ENCODE data around the gene CSF1R. TPM values are rescaled to one million over a fixed set of nuclear protein-coding genes. Genes with fewer than 3 reads are reported as not detected.

The CSF1R gene
- polyA plus RNA-seq, 2 of the 4 experiments (the other 2 are of a cell fraction), result 0.06 TPM; not detected in 1

DNA sequence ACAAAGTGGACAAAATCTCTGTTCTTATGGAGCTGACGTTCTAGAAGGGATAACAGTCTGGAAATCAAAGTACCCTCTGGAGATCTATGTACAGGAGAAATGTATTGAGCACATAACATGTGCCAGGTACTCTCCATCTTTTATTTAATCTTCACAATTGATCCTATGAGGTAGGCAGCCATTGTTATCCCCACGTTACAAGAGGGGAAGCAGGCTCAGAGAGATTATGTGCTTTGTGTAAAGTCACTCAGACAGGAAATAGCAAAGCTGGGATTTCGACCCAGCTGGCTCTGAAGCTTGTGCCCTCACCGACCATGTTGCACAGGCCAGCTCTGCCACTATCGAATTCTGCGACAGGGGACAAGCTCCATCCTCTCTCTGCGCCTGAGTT, 47.8 kb upstream of the CSF1R start:
- CTCF ChIA-PET, result interaction anchor here (0.7 to 5.7 kb wide), 5 partner anchors 14 to 302 kb away, joined by 3 to 32 read pairs (median 4); no protein-coding TSS in a partner anchor

DNA sequence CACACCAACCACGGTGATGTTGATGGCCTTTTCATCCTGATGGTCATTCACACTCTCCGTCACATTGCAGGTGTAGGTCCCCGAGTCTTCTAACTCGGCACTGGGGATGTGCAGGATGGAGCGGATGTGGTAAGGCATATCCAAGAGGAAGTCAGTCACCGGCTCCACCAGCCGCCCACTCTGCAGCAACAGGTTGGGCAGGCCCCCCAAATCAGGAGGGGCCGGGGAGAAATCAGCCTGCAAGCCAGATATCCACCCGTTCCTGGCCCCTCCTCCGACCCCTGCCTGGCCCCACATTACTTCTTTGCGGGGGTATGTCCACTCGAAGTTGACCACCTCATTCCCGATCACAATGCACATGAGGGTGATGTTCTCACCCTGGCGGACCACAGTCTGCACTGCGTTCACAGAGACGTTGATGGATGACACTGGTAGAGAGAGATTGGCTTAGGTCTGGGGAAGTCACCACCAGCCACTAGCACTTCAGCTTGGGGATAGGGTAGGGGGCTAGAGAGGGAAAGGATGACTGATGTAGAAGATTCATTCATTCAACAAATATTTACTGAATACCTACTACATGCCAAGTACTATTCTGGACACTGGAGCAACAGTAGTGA, 47.3 kb upstream of the CSF1R start:
- H3K27ac ChIP-seq, result no peak overlapping the region

More for the DNA sequence above, 47.8 kb upstream of the CSF1R start:
- DNase-seq (ENCODE audit: low read depth in 1 of 2, low spot score in 1 of 2), result no peak
- TF ChIP-seq, protein P1, sequence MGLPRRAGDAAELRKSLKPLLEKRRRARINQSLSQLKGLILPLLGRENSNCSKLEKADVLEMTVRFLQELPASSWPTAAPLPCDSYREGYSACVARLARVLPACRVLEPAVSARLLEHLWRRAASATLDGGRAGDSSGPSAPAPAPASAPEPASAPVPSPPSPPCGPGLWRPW (IDR thresholded peaks at IDR 0.05), result no peak
- no peak for TF ChIP-seq HEYL (CRISPR knock-in tag; IDR thresholded peaks at IDR 0.05)
- TF ChIP-seq CEBPB (IDR thresholded peaks at IDR 0.05), result no peak
- no peak for TF ChIP-seq TP53 (CRISPR knock-in tag; IDR thresholded peaks at IDR 0.05)
- TF ChIP-seq CHD2 (IDR thresholded peaks at IDR 0.05; ENCODE audit: low read length, partially characterized antibody), result no peak
- TF ChIP-seq KDM1A (IDR thresholded peaks at IDR 0.05; ENCODE audit: low read depth), result no peak
- no peak for TF ChIP-seq JUNB (IDR thresholded peaks at IDR 0.05)
- TF ChIP-seq RCOR1 (IDR thresholded peaks at IDR 0.05; ENCODE audit: low read depth, low read length), result no peak
- TF ChIP-seq ZC3H11A (IDR thresholded peaks at IDR 0.05), result no peak
- Histone ChIP-seq H3K4me3 (no peak overlapping the region), H3K27ac (no peak overlapping the region; a peak in 1 of 6 replicates), H3K9me3 (no peaks in the 10 kb centered on the region), H3K4me1 (peaks cover 25% of the 10 kb centered on the region), H3K4me2 (no peak overlapping the region)
- WGBS (ENCODE audit: missing lambda C conversion rate), result 56% methylated on average over 7 of the region's 7 CpGs
- POLR2A ChIA-PET, result no interaction called here
- no peak for ATAC-seq
- FAIRE-seq, result no peak

DNA sequence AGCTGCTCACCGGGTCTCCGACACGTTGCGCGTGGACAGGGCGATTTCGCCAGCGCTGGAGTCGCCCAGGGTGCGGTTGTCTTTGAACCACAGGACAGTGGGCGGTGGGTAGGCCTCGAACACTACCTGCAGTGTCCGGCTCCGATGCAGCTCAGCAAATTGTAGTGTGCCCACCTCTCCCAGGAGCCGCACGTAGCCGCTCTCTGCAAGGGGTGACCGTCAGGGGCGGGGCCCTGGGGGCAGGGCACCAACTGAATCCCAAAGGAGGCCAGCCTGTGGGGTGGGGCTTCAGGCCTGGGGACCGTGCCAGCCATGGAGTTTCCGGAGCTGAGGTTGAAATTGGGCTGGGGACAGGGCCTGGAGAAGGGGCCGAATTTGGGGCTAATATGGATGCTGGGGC, 46.4 kb upstream of the CSF1R start:
- Histone ChIP-seq H3K27ac (no peak overlapping the region), H3K4me3 (no peak overlapping the region), H3K9me3 (no peaks in the 10 kb centered on the region), H3K4me1 (peaks cover 10% of the 10 kb centered on the region), H3K4me2 (no peak overlapping the region)
- no peak for FAIRE-seq
- DNase-seq (ENCODE audit: low read depth in 1 of 2, low spot score in 1 of 2), result no peak
- no peak for ATAC-seq
- WGBS (ENCODE audit: missing lambda C conversion rate), result 84% methylated on average over 18 of the region's 22 CpGs
- POLR2A ChIA-PET, result no interaction called here
- CTCF ChIA-PET, result interaction anchor here (0.6 to 11.7 kb wide), 11 partner anchors 18 to 299 kb away, joined by 3 to 98 read pairs (median 5); no protein-coding TSS in a partner anchor
- no peak for TF ChIP-seq ZC3H11A (IDR thresholded peaks at IDR 0.05)
- TF ChIP-seq, protein P2, sequence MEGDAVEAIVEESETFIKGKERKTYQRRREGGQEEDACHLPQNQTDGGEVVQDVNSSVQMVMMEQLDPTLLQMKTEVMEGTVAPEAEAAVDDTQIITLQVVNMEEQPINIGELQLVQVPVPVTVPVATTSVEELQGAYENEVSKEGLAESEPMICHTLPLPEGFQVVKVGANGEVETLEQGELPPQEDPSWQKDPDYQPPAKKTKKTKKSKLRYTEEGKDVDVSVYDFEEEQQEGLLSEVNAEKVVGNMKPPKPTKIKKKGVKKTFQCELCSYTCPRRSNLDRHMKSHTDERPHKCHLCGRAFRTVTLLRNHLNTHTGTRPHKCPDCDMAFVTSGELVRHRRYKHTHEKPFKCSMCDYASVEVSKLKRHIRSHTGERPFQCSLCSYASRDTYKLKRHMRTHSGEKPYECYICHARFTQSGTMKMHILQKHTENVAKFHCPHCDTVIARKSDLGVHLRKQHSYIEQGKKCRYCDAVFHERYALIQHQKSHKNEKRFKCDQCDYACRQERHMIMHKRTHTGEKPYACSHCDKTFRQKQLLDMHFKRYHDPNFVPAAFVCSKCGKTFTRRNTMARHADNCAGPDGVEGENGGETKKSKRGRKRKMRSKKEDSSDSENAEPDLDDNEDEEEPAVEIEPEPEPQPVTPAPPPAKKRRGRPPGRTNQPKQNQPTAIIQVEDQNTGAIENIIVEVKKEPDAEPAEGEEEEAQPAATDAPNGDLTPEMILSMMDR (IDR thresholded peaks at IDR 0.05), result no peak

More for the DNA sequence above, 47.3 kb upstream of the CSF1R start:
- 75% methylated on average over 14 of the region's 16 CpGs for WGBS (ENCODE audit: missing lambda C conversion rate)
- ChIA-PET CTCF (interaction anchor here (0.6 to 11.7 kb wide), 9 partner anchors 14 to 303 kb away, joined by 3 to 82 read pairs (median 3); no protein-coding TSS in a partner anchor), POLR2A (no interaction called here)
- DNase-seq (ENCODE audit: low read depth in 1 of 2, low spot score in 1 of 2) (no peak), ATAC-seq (no peak), FAIRE-seq (no peak)
- Histone ChIP-seq H3K4me3 (no peak overlapping the region), H3K4me1 (peaks cover 20% of the 10 kb centered on the region), H3K4me2 (no peak overlapping the region), H3K9me3 (no peaks in the 10 kb centered on the region)
- TF ChIP-seq ZNF302 (CRISPR knock-in tag; IDR thresholded peaks at IDR 0.05), result no peak
- TF ChIP-seq, protein P3, sequence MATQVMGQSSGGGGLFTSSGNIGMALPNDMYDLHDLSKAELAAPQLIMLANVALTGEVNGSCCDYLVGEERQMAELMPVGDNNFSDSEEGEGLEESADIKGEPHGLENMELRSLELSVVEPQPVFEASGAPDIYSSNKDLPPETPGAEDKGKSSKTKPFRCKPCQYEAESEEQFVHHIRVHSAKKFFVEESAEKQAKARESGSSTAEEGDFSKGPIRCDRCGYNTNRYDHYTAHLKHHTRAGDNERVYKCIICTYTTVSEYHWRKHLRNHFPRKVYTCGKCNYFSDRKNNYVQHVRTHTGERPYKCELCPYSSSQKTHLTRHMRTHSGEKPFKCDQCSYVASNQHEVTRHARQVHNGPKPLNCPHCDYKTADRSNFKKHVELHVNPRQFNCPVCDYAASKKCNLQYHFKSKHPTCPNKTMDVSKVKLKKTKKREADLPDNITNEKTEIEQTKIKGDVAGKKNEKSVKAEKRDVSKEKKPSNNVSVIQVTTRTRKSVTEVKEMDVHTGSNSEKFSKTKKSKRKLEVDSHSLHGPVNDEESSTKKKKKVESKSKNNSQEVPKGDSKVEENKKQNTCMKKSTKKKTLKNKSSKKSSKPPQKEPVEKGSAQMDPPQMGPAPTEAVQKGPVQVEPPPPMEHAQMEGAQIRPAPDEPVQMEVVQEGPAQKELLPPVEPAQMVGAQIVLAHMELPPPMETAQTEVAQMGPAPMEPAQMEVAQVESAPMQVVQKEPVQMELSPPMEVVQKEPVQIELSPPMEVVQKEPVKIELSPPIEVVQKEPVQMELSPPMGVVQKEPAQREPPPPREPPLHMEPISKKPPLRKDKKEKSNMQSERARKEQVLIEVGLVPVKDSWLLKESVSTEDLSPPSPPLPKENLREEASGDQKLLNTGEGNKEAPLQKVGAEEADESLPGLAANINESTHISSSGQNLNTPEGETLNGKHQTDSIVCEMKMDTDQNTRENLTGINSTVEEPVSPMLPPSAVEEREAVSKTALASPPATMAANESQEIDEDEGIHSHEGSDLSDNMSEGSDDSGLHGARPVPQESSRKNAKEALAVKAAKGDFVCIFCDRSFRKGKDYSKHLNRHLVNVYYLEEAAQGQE (IDR thresholded peaks at IDR 0.05), result no peak

Measured in A549 (cell line).